Stimulated activated CD4-positive, alpha-beta T cell treated with anti-CD3 and anti-CD28 coated beads, Interleukin-4, amount 100 ng/mL, for 4 hours (primary cell): Measurements from ENCODE around the gene MAPKAP1.
A peak's percentile ranks its signal among the peaks of the same experiment; 100 is the strongest.

Experiments used
- DNase-seq, 2 experiments: peaks; one replicate each; pipeline ENCODE4 v3.0.0-alpha.2; 2020

MAPKAP1 gene

GRCh38 chr9:125639057-125639456 lies 68.0 kb downstream of the MAPKAP1 start:
- DNase-seq = no peak

- DNase-seq = no peak
Observed at GRCh38 chr9:125638239-125639045, 68.6 kb downstream of the MAPKAP1 start.

- no peak for DNase-seq
Observed at GRCh38 chr9:125637241-125637640, 69.8 kb downstream of the MAPKAP1 start.

- no peak for DNase-seq
Observed at GRCh38 chr9:125635888-125636287, 71.1 kb downstream of the MAPKAP1 start.

DNA sequence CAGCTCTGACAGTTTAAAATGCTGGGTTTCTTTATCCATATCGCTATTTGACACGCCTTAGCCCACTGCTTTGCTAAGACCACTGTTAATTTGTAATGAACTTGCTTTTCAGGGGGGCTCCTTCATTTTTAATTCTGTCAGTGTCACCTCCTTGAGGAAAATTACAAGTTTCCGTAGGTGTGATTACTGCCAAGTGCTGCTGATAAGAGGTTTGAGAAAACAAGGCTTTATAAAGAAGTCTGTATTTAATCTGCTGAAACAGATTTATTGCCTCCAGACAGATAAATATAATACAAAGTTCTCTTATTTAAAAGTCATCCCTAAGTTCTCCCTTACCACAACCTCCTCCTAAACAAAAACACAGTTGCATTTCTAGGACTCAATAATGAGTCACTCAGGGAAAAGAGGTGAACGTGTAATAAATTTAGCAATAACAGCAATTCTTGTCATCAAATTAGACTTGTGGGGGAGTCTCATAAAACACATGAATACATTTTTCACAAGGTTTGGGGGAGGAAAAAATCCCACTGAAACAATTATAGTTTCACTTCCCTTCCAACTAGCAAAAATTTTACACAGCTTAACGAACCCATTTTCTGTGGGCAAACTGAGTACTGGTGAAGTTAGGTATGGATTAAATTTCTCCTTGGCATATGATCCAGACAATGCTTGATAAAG lies 72.8 kb downstream of the MAPKAP1 start:
- no peak for DNase-seq

GRCh38 chr9:125633116-125633745 lies 73.8 kb downstream of the MAPKAP1 start:
- no peak for DNase-seq

DNA sequence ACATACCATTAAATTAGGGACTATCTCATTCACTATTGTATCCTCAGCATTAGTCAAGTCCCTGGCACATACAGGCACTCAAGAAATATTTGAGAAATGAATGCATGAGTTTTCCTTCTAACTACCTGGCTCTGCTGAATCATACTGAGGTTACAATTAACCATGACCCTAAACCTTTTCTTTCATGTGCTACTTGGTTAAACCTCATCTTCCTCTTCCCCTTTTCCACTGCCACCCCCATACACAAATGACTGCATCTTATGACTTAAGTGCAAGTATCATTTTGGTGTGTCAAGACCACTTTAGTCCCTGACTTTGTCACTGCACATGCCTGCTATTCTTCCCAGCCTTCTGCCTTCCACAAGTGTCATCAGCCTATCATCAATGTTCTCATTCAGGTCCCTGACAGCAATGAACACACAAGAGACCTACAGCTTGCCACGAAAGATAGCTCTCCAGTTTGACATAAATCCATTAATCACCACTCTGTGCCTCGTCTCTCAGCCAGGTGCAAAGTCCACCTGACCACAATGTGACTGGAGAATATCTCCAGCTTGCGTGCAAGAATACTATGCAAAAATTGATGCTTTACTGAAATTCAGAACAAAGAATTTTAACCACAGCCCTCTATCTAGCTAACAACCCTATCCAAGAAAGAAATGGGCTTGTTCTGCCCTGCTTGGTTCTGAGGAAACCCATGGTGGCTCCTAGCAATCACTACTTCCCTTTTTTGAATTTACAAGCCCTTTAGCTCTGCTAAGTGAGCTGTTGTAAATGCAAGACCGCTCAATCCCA lies 74.5 kb downstream of the MAPKAP1 start:
- DNase-seq = peak in 1 of 2 experiments; percentile 9

GRCh38 chr9:125631391-125632085 lies 75.5 kb downstream of the MAPKAP1 start:
- no peak for DNase-seq

GRCh38 chr9:125630436-125630835 lies 76.6 kb downstream of the MAPKAP1 start:
- DNase-seq = no peak

DNA sequence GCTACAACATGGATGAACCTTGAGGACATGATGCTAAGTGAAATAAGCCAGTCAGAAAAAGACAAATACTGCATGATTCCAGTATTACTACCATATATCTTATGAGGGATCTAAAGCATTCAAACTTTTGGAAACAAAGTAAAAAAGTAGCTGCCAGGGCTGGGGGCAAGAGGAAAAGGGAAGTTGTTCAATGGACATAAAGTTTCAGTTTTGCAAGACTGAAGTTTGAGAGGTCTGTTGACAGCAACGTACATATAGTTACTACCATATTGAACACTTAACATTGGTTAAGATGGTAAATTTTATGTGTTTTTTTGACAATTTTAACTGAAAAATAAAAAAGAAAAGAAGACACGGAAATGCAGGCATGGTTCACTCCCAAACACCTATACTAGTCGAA lies 77.6 kb downstream of the MAPKAP1 start:
- DNase-seq = no peak

DNA sequence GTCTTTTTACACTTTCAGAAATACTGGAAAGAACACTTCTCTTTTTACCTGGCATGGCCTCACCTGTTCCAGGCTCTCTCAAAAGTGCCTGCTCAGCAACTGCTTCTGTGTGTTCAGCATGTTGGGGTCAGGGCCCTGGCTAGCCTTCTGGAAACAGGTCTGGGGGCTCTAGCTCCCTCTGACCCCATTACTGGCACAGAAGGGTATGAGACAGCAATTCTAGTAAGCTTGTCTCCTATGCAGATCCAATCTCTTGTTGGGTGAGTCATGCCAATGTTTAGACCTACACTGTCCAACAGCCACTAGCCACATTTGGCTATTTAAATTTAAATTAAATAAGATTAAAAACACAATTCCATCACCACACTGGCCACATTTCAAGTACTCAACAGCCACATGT lies 80.8 kb downstream of the MAPKAP1 start:
- DNase-seq = no peak

- no peak for DNase-seq
Observed at GRCh38 chr9:125621170-125621569, 85.8 kb downstream of the MAPKAP1 start.

GRCh38 chr9:125620216-125620615 lies 86.8 kb downstream of the MAPKAP1 start:
- DNase-seq = no peak

DNA sequence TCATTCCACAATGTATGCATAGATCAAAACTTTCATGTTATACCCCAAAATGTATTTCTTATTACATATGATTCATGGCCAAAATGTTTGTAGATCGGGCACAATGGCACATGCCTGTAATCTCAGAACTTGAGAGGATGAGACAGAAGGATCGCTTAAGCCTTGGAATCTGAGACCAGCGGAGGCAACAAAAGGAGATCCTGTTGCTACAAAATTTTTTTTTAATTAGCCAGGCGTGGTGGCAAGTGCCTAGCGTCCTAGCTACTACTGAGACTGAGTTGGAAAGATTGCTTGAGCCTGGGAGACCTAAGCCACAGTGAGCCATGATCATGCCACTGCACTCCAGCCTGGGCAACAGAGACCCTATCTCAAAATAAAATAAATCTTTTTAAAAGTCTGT lies 89.9 kb downstream of the MAPKAP1 start:
- DNase-seq = no peak

DNA sequence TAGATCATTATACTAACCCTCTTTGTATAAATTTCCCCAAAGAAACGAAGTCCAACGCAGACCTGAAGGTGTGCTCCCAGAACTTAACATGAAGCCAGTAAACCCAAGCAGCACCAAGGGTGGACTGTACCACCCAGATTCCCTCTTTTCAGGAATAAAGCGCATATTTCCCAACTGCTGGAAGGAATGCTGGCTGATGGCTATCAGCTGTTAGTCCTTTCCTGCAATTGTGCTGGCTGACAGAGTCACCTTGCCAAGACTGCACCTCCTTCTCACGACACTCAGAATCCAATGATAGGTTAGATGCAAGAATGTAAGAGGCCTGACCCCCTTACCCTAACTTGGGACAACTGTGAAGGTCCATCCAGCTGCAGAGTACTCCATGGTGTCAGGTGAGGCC lies 93.9 kb downstream of the MAPKAP1 start:
- no peak for DNase-seq

GRCh38 chr9:125612616-125613015 lies 94.4 kb downstream of the MAPKAP1 start:
- no peak for DNase-seq

- DNase-seq = no peak
Observed at GRCh38 chr9:125611121-125611765, 95.8 kb downstream of the MAPKAP1 start.

GRCh38 chr9:125609744-125610143 lies 97.3 kb downstream of the MAPKAP1 start:
- DNase-seq = no peak

GRCh38 chr9:125608489-125609224 lies 98.4 kb downstream of the MAPKAP1 start:
- DNase-seq = no peak

DNA sequence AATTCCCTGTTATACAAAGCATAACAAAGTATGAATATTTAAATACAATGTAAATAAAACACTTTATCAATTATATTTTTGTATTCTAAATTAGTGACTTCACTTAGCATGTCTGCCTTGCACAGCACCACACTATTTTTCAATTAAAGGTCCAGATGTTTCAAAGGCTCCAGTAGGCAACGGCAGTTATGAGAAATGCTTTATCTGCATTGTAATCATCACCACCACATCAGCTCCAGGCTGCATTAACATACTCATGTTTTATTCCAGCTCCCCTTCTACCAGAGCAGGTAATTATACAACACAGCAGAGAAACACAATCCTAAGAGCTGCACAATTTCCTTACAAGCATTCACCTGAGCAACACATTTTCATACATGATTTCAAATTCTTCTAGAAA lies 102.8 kb downstream of the MAPKAP1 start:
- DNase-seq = no peak

DNA sequence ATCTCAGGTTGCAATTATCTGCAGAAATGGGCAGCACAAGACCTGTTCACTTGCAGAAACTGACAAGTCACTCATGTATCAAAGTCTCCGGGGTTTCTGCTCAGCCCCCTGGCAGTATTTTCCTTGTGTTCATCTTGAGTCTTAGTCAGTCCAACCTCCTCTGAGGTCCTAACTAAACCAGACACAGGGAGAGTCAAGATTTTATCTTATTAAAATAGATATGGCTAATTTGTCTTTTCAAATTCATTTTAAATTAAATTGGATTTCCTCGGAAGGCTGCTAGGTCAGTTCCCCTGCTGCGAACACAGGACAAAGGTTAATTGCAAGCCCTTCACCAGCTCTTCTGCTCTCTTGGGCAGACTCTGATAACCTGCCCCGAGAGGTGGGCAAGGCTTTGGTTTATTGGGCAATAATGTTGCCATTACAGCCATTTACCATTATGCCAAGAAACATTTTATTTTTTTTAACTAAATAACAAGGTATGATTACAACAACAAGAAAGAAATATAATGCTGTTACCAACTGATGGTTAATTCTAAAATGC lies 103.5 kb downstream of the MAPKAP1 start:
- no peak for DNase-seq
